Left cardiac atrium (tissue), 4 donors: ENCODE measurements around the gene LRRC36. TPM values are rescaled to one million over a fixed set of nuclear protein-coding genes. Genes with fewer than 3 reads are reported as not detected.
"Not testable (repeated sequence)": the region's sequence is repeated elsewhere in the genome, so short reads cannot be mapped to it uniquely, and the experiment has no call there.

Experiments used
- ATAC-seq, 2 donors: fragments of 200-7000 bp; cut with Tn5 transposase; one replicate each; pipeline ENCODE4 v1.9.1; 2020; ENCODE audit warnings: mild to moderate bottlenecking in 2 of 2, moderate library complexity in 2 of 2
- DNase-seq: peaks from one replicate; pipeline ENCODE4 v3.0.0-alpha.2; 2020
- intact Hi-C, 2 donors: fragments of 100-400 bp; cut with DNase I; formaldehyde crosslinking; loops; one replicate each; pipeline versions ENCODE4 v1.14.1 to v1.15.1; 2022 to 2023
- total RNA-seq, 2 donors: library from RNA; stranded (reverse); fragmentation: NEBNext Ultra II Directional; extraction: Animal tissue kit (Norgen Biotek cat#: 25700); gene quantifications; one replicate each; pipeline ENCODE4 v1.2.1, GENCODE V29; 2021
- donor health status: DM: no; HTN: yes; CAD: no.
- donor health status: DM: no; HTN: yes; CAD: no; lungs with severe emphysema.
- donor health status: DM: yes; HTN: yes; CAD: no.
- donor health status: Dilated cardiomyopathy.

The LRRC36 gene
- total RNA-seq, 2 donors from 2014 or later, result not detected

DNA sequence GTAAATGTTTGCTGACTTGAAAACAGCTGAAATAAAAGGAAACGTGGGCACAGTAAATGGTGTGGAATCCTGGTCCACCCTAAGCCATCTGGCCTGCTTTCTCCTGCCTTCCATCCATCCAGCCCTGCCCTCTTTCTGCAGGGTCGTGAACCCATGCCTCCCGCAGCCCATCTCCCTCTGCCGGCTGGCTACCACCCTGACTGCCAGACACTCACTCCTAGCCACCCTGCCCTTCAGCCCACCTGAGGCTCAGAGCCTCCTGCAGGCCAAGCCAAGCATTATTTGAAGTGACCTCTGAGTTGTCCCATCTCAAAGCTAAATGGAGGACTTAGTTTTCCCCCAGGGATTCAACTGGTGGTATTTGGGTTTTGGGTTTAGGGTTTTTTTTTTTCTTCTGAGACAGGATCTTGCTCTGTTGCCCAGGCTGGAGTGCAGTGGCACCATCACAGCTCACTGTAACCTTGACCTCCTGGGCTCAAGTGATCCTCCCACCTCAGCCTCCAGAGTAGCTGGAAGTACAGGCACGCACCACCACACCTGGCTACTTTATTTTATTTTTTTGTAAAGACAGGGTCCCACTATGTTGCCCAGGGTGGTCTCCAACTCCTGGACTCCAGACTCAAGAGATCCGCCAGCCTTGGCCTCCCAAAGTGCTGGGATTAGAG lies 81.3 kb downstream of the LRRC36 start:
- intact Hi-C loops, result loop anchor here in 1 of 2 donors (10.0 kb wide), 1 partner anchor 143 kb away; no protein-coding TSS in a partner anchor
- ATAC-seq, result no peak
- no peak for DNase-seq

DNA sequence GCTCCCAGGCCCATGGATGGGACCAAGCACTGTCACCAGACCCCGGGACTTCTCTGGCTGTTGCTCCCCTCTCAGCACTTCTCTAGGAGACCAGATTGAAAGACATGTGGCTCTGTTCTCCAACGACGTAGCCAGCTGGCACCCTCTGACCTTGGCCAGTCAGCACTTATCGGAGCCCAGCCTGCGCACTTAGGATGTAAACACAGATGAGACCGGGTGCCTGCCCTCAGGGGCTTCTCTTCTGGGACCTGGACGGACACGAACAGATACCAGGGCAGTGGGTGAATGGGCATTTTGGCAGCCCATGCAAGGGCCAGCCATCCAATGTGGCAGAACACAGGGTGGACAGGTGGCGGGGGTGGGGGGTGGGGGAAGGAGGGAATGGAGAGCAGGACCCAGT lies 83.0 kb downstream of the LRRC36 start:
- ATAC-seq (no peak), DNase-seq (no peak)
- intact Hi-C loops, result loop anchor here in 1 of 2 donors (10.0 kb wide), 1 partner anchor 145 kb away; no protein-coding TSS in a partner anchor

DNA sequence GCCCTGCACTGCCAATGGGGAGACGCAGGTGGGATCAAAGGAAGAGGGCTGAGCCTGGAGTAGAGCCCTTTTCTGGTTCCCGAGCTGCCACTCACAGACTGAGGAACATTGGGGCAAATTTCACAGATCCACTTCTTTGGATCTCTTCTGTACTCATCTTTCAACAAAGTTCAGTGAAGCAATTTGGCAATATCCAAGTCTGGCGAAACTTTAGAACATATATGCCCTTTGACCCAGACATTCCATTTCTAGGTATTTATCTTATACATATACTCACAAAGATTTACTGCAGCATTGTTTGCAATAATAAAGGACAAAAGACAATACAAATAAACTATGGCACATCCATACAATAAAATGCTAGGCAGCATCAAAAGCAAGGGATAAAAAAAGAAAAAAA lies 84.7 kb downstream of the LRRC36 start:
- intact Hi-C loops, result no loop called here
- no peak for ATAC-seq

DNA sequence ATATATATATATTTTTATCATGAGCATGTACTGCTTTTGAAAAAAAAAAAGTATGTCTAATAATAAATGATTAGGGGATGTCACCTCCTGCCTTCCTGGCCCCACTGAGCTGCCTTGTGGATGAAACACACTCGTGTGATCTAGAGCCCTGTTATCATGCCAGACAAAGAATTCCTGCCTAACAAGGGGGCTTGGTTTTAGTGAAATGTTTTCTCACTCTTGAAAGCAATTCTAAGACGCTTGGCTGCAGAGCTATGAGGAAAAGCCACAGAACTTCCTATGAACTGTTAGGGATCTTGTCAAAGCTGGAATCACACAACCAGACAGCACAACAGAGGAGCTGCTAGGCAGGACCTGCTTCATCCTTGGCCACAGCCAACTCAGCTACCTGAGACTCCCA lies 85.7 kb downstream of the LRRC36 start:
- DNase-seq, result no peak
- ATAC-seq, result no peak
- intact Hi-C loops, result no loop called here

More for the DNA sequence above, 84.7 kb downstream of the LRRC36 start:
- no peak for DNase-seq

DNA sequence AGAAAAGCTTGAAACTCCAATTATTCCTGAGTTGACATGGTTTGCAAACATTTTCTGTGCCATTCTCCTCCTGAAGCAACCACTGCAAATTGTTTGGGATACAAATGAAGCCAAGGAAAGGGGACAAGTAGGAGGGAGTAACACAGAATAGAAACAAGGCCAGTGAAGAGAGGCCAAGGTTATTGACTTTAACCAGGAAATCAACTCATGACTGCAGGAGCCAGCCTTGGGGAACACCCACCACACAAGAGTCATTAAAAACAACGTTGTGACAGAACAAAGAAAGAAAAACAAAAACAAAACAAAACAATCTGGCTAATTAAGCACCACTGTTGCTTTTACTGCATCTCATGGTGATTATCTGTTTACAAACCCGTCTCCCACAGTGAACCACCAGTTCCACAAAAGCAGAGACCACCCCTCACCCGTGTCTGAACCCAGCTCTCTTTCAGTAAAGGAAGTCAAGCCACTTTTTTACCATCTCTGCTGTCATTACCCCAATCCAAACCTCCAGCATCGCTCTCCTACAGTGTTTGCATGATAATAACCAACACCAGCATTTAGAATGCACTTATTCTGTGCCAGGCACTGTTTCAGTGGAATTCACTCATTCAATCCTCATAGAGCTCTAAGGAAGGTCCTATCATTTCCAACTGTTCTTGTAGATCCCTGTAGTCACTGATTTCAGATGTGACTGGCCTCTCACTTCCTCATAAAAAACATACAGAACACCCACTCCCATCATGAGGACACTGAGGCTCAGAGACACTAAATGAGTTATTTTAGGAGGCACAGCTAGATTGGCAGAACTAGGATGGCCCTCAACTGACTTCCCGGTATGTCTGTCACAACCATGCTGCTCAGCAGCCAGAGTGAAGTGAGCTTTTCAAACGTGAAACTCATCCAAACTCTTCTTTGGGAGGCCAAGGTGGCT lies 87.6 kb downstream of the LRRC36 start:
- ATAC-seq, result no peak
- DNase-seq, result no peak
- intact Hi-C loops, result no loop called here

DNA sequence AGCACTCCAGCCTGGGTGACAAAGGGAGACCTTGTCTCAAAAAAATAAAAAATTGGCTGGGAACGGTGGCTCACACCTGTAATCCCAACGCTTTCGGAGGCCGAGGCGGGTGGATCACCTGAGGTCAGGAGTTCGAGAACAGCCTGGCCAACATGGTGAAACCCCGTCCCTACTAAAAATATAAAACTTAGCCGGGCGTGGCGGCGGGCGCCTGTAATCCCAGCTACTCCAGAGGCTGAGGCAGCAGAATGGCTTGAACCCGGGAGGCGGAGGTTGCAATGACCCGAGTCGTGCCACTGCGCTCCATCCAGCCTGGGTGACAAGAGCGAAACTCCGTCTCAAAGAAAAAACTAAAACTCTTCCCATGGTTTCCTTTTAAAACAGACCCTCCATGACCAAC lies 88.8 kb downstream of the LRRC36 start:
- DNase-seq, intact Hi-C loops, ATAC-seq: not testable (repeated sequence)

DNA sequence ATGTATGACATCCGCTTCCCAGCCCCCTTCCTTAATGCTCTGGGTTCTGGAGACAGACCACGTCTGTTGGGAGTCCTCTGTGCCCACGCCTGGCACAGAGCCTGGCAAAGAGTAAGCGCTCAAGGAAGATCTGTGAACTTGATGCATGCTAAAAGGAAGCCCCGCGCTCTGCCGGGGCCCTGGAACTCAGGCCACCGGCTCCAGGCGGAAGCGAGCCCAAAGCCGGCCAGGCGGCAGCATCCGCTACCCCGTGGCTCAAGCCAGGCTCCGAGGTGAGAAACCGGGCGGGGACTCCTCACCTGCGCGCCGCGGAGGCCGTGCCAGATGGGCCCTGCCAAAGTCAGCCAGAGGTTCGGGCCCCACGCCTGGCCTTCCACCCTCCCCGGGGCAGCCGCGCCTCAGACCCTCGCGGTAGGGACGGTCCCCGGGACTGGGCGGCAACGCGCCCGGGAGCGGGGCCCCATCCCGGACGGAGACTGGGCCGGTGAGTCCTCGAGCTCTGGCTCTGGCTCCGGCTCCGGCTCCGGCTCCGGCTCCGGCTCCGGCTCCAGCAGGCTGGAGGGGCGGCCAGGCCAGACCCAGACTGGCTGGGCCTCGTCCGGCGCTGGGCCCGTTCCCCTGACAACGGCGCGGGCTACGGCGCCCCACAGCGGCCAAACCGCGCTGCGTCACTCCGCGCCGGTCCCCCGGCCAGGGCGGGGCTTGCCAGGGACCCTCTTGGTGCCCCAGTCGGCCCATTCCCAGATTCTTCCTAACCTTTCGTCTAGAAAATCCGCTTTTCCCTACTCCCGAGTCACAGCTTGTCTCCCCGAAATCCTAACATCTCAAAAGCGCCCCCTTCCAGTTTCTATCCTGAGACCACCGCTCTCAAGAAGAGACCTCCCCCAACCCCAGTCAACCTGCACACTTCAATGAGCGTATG lies 89.5 kb downstream of the LRRC36 start, which contains the start of gene ZDHHC1:
Gene ZDHHC1, minus strand, starts transcription at position 606 of the 922 bp plus-strand sequence. CDS start 8,702 bp downstream, outside the sequence.
- ATAC-seq (peak; percentile 97 to 98), DNase-seq (peak; percentile 86)
- intact Hi-C loops, result no loop called here

DNA sequence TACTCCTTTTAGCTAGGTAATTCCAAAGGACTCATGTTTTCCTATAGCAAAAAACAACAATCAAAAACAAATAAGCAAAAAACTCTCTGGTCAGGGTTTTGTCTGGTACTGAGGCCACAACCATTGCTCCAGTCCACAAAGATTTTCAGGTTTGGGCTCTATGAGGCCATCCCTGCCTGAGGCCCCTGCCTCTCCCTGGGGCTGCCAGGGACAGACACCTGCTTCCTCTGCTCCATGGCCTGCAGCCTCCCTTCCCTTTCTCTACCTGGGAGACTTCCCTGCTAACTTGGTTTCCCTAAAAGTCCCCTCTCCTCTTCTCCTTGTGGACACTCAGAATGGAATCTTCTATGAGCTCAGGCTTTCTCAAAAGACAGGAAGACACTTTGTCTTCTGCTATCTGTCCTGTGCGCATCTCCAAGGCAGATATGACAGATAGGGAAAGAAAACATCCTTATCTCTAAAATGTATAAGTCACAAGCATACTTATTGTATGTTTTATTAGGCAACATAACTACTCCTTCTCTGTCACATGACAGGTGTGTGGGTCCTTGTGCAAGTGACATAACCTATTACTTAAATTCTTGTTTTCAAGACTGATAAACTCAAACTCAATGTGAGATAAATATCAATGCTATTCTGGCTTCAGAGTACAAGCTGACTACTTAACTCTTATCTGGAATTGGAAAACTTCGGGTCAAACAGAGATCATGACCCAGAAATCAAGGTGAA lies 90.9 kb downstream of the LRRC36 start:
- no peak for ATAC-seq
- intact Hi-C loops, result no loop called here
- no peak for DNase-seq

DNA sequence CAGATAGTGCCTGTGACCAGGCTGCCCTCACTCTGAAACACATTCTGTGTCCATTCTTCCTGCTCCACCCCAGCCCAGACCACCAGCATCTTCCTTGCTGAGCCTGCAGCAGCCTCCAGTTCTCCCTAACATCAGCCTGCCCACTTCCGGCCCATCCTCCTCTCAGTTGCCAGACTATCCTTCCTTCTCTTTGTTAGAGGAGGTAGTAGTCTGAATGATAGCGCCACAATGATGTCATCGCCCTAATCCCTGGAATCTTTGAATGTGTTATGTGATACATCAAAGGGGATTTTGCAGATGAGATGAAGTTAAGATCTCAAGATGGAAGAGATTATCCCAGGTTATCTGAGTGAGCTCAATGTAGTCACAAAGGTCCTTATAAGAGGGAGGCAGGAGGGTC lies 92.9 kb downstream of the LRRC36 start:
- intact Hi-C loops, result no loop called here
- no peak for ATAC-seq
- no peak for DNase-seq

DNA sequence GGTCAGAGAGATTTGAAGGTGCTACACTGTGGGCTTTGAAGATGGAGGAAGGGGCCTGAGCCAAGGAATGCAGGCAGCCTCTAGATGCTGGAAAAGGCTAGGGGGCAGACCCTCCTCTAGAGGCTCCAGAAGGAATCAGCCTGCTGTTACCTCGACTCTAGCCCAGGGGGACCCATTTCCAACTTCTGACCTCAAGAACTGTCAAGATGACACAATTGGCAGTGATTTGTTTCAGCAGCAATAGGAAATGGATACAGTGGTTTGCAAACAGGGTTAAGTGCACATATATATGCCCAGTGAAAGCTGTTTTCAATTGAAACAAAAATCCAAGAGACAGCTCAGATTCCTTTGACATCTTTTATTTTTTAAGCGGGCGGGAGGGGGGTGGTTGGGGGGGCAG lies 93.3 kb downstream of the LRRC36 start:
- DNase-seq (no peak), ATAC-seq (no peak)
- intact Hi-C loops, result no loop called here

DNA sequence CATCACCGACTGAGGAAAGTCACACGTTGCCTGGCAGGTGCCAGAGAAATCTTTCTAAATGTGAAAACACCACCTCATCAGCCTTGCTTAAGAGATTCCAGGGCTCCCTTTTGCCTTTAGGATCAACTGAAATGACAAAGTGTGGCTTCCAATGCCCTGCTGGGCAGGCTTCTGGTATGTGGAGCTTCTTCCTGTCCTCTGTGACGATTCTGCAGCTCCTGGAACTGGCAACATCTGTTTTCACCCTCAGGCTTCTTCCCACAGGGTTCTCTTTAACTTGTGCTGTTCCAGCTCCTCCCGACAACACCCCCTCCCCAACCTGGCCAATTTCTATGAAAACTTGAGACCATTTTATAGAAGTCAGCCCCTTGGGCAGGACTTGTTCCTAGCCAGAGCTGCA lies 94.4 kb downstream of the LRRC36 start:
- ATAC-seq, result no peak
- no peak for DNase-seq
- intact Hi-C loops, result no loop called here

DNA sequence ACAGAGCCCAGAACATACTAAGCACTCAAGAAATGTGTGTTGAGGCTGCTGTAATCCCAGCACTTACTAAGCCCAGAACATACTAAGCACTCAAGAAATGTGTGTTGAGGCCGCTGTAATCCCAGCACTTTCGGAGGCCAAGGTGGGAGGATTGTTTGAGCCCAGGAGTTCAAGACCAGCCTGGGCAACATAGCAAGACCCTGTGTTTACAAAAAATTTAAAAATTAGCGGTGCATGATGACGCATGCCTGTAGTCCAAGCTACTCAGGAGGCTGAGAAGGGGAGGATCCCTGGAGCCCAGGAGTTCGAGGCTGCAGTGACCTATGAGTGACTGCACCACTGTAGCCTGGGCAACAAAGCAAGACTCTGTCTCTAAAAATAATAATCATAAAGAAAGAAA lies 96.4 kb downstream of the LRRC36 start:
- DNase-seq (no peak), ATAC-seq (no peak)
- intact Hi-C loops, result no loop called here

DNA sequence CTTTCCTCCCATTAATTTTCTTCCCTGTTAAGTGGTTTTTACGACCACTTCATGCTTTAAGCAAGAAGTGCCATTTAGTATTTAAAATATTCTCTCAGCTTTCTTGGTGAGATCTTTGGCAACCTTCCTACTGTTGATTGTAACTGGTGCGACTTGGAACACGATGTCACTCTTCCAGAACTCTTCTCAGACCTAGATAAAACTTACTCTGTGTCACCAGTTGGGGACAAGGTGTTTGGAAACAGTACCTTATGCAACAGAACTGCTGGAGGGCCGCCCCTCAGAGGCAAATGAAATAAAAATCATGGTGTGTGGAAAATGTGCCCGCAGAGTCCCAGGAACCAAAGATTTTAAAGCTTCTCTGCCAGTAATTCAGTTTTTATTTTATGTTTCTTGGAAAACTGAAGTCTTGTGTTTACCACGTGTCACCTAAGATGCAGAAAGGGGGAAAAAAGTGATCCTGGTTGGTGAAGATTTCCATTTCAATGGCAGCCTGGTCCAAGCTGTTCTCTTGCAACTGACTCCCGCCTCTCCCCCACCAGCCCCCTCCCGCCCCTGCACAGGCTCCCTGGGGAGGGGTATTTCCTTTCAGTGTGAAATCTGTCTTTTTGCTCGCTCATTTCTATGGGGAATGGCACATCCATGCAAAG lies 97.1 kb downstream of the LRRC36 start:
- ATAC-seq, result no peak
- intact Hi-C loops, result no loop called here
- no peak for DNase-seq

DNA sequence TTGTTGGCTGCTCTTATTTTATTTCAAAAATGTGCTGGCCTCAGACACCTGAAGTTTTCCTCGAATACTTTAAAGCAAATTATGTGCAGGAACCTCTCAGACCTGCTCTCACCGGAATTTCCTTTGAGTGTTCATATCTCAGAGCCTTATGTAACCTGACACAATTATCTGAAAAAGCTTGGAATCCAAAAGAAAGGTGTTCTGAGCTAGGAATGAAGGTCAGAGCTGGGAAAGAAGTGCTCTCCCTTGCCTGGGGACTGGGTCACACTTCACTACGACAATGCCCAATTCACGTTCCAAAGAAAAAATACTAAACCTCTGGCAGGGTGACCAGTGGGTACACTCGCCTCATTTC lies 97.6 kb downstream of the LRRC36 start:
- intact Hi-C loops, result no loop called here
- ATAC-seq (no peak), DNase-seq (no peak)

DNA sequence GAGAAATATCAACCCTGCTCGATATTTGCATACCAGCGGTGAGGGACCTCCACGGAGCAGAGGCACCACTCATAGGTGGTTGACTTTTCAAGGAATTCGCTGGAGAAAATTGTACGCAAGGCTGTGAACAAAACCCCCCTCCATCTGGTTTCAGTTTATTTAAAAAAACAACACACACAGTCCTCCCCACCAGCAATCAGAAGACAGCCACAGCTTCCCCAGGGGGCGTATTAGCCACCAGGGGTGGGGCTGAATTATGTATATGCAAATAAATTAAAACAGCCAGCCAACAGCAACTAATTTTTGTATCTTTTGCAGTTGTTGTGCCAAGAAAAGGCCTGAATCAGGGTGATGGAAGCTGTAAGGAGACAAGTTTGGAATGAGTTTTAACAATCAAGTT lies 98.4 kb downstream of the LRRC36 start:
- DNase-seq (no peak), ATAC-seq (no peak)
- intact Hi-C loops, result loop anchor here (5.0 kb wide), 1 partner anchor 42 kb away; no protein-coding TSS in a partner anchor

DNA sequence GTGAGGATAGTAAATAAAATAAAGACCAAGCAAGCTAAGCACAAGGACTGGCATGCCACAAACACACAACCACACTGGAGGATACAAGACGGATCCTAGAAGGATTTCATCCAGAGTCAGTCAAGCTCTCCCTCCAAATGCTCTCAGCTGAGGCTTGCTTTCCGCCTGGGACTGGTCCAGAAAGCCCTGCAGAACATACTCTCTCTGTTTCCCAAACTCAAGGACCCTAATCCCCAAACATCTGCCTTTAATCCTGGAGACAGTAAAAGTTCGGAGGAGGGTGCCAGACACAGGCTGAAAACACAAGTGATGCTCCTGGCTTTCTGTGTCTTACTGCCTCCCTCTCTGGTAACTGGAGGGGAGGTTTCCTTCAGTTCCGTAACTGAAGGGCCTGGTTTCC lies 99.0 kb downstream of the LRRC36 start:
- intact Hi-C loops, result loop anchor here (5.0 kb wide), 1 partner anchor 42 kb away; no protein-coding TSS in a partner anchor
- DNase-seq (no peak), ATAC-seq (no peak)

DNA sequence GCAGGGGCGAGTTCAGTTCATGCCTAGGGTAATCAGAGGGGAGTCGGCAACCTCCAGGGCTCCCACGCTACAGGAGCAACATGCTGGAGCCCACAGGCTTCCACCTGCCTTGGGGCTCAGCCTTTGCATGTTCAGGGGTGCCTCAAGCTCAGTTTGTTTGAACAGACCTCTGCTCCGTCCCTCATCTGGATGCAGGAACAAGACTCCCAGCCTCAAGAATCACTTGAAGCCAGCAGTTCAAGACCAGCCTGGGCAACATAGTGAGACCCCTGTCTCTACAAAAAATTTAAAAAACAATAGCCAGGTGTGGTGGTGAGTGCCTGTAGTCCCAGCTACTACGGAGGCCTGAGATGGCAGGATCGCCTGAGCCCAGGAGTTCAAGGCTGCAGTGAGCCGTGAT lies 99.4 kb downstream of the LRRC36 start:
- DNase-seq (no peak), ATAC-seq (no peak)
- intact Hi-C loops, result loop anchor here (5.0 kb wide), 1 partner anchor 41 kb away; no protein-coding TSS in a partner anchor

DNA sequence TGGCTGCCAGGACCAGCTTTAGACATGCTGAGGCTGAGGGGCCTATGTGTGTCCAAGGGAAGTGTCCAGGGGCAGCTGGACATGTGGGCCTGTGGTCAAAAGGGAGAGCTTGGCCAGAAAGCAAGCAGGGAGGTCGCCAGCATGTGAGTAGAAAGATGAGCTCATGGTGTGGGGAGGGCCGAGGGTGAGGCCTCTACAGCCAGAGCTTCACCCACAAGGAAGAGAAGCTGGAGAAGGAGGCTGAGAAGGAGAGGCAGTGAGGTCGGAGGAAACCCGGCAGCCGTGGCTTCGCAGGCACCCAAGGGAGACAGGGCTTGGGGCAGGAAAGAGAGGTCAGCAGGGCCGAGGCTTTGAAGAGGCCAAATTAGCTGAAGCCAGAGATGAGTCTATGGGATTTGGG lies 100.3 kb downstream of the LRRC36 start:
- ATAC-seq, result no peak

More for the DNA sequence above, 100.3 kb downstream of the LRRC36 start:
- no peak for DNase-seq
- intact Hi-C loops, result loop anchor here (5.0 kb wide), 1 partner anchor 40 kb away; no protein-coding TSS in a partner anchor
